CD4-positive, alpha-beta T cell treated with Interleukin-12 subunit alpha and Interleukin-12 subunit beta, for 1 hour (primary cell): ENCODE measurements around the gene TMEM37.
"Not testable (repeated sequence)": the region's sequence is repeated elsewhere in the genome, so short reads cannot be mapped to it uniquely, and the experiment has no call there.

Experiments used
- DNase-seq: peaks from one replicate; pipeline ENCODE4 v3.0.0-alpha.2; 2020

TMEM37 gene

GRCh38 chr2:119431155-119431975, at the start of gene TMEM37:
TMEM37 (plus strand) TSS chr2:119431854; CDS start chr2:119431904, 50 bp downstream.
- no peak for DNase-seq

- DNase-seq, result no peak
Observed at GRCh38 chr2:119383410-119384140, 48.1 kb upstream of the TMEM37 start.

- DNase-seq, result no peak
Observed at GRCh38 chr2:119384971-119385370, 46.7 kb upstream of the TMEM37 start.

- DNase-seq, result no peak
Observed at GRCh38 chr2:119385466-119385865, 46.2 kb upstream of the TMEM37 start.

- no peak for DNase-seq
Observed at GRCh38 chr2:119387381-119388129, 44.1 kb upstream of the TMEM37 start.

- DNase-seq, result no peak
Observed at GRCh38 chr2:119389615-119390306, 41.9 kb upstream of the TMEM37 start.

- no peak for DNase-seq
Observed at GRCh38 chr2:119393971-119394748, 37.5 kb upstream of the TMEM37 start.

- DNase-seq, result no peak
Observed at GRCh38 chr2:119397196-119397595, 34.5 kb upstream of the TMEM37 start.

- no peak for DNase-seq
Observed at GRCh38 chr2:119402106-119402505, 29.5 kb upstream of the TMEM37 start.

- DNase-seq, result no peak
Observed at GRCh38 chr2:119402645-119403560, 28.8 kb upstream of the TMEM37 start.

GRCh38 chr2:119403618-119404017, 28.0 kb upstream of the TMEM37 start:
- not testable (repeated sequence) for DNase-seq

- DNase-seq, result no peak
Observed at GRCh38 chr2:119405151-119405550, 26.5 kb upstream of the TMEM37 start.

- peak; percentile 28 for DNase-seq
Observed at GRCh38 chr2:119407430-119408220, 24.0 kb upstream of the TMEM37 start.

- no peak for DNase-seq
Observed at GRCh38 chr2:119408221-119408619, 23.4 kb upstream of the TMEM37 start.

- no peak for DNase-seq
Observed at GRCh38 chr2:119409506-119409905, 22.1 kb upstream of the TMEM37 start.

GRCh38 chr2:119414894-119415293, 16.8 kb upstream of the TMEM37 start:
- DNase-seq, result no peak

- no peak for DNase-seq
Observed at GRCh38 chr2:119415630-119416029, 16.0 kb upstream of the TMEM37 start.

GRCh38 chr2:119416299-119416923, 15.2 kb upstream of the TMEM37 start:
- no peak for DNase-seq

- no peak for DNase-seq
Observed at GRCh38 chr2:119417908-119418307, 13.7 kb upstream of the TMEM37 start.

- no peak for DNase-seq
Observed at GRCh38 chr2:119419065-119419464, 12.6 kb upstream of the TMEM37 start.
